ENCODE results near the gene SLC43A2.

Gene SLC43A2

GRCh38 chr17:1623057-1623630, 5.5 kb downstream of the SLC43A2 start:
- no peak for DNase-seq (ENCODE audit: low read depth in 2 of 2)

GRCh38 chr17:1621273-1621954, 7.2 kb downstream of the SLC43A2 start:
- no peak for DNase-seq (ENCODE audit: low read depth in 2 of 2)

- no peak for DNase-seq (ENCODE audit: low read depth in 2 of 2)
Observed at GRCh38 chr17:1620486-1620885, 8.1 kb downstream of the SLC43A2 start.

- DNase-seq (ENCODE audit: low read depth in 2 of 2): no peak
Observed at GRCh38 chr17:1617620-1618174, 10.9 kb downstream of the SLC43A2 start.

GRCh38 chr17:1616101-1616500, 12.5 kb downstream of the SLC43A2 start:
- DNase-seq (ENCODE audit: low read depth in 2 of 2): no peak

- no peak for DNase-seq (ENCODE audit: low read depth in 2 of 2)
Observed at GRCh38 chr17:1612400-1612799, 16.2 kb downstream of the SLC43A2 start.

GRCh38 chr17:1611715-1612114, 16.9 kb downstream of the SLC43A2 start:
- DNase-seq (ENCODE audit: low read depth in 2 of 2): no peak

GRCh38 chr17:1608676-1609075, 20.0 kb downstream of the SLC43A2 start:
- DNase-seq (ENCODE audit: low read depth in 2 of 2): no peak

GRCh38 chr17:1607971-1608320, 20.7 kb downstream of the SLC43A2 start:
- no peak for DNase-seq (ENCODE audit: low read depth in 2 of 2)

GRCh38 chr17:1606352-1606985, 22.2 kb downstream of the SLC43A2 start:
- no peak for DNase-seq (ENCODE audit: low read depth in 2 of 2)

- DNase-seq (ENCODE audit: low read depth in 2 of 2): no peak
Observed at GRCh38 chr17:1605681-1606351, 22.8 kb downstream of the SLC43A2 start.

GRCh38 chr17:1604831-1605528, 23.7 kb downstream of the SLC43A2 start:
- no peak for DNase-seq (ENCODE audit: low read depth in 2 of 2)

GRCh38 chr17:1601571-1601970, 27.1 kb downstream of the SLC43A2 start:
- DNase-seq (ENCODE audit: low read depth in 2 of 2): no peak

GRCh38 chr17:1598399-1599095, 30.1 kb downstream of the SLC43A2 start:
- no peak for DNase-seq (ENCODE audit: low read depth in 2 of 2)

GRCh38 chr17:1597861-1598342, 30.7 kb downstream of the SLC43A2 start:
- no peak for DNase-seq (ENCODE audit: low read depth in 2 of 2)

GRCh38 chr17:1593630-1593931, 35.1 kb downstream of the SLC43A2 start:
- DNase-seq (ENCODE audit: low read depth in 2 of 2): no peak

- DNase-seq (ENCODE audit: low read depth in 2 of 2): no peak
Observed at GRCh38 chr17:1592751-1593629, 35.6 kb downstream of the SLC43A2 start.

- no peak for DNase-seq (ENCODE audit: low read depth in 2 of 2)
Observed at GRCh38 chr17:1591474-1592090, 37.1 kb downstream of the SLC43A2 start.

GRCh38 chr17:1590747-1591473, 37.7 kb downstream of the SLC43A2 start:
- no peak for DNase-seq (ENCODE audit: low read depth in 2 of 2)

Data from activated CD8-positive, alpha-beta memory T cell treated with anti-CD3 and anti-CD28 coated beads for 4 hours (primary cell).